Measurements from ENCODE around the gene CLDN1. TPM values are rescaled to one million over a fixed set of nuclear protein-coding genes. Genes with fewer than 3 reads are reported as not detected.

Gene CLDN1
- polyA plus RNA-seq, 1 of the 3 experiments (the other 2 are of a cell fraction) = 0.82 TPM

DNA sequence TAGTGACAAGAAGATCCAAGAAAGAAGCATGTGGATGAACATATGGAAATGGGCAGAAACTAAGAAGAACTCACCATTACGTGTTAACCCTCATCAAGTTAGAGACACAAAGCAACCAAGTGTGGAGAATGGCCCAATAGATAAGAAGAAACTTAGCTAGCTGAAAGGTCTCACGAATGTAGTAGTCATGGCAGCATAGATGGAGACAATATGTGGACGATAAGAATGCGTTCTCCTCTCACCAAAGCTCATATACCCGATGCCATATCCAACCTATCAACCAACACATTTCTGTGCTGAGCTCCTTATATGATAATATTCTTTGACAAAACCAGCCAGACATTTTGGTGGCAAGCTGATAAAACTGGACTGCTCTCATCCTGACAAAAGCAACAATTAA is 15.1 kb upstream of the CLDN1 start:
- ChIA-PET CTCF (interaction anchor here (0.7 to 3.2 kb wide), 4 partner anchors 14 to 126 kb away, joined by 3 to 19 read pairs (median 3); partner anchors contain the start of gene CLDN1), POLR2A (no interaction called here)
- no peak overlapping the region for H3K27ac ChIP-seq (ENCODE audit: low read depth in 2 of 2, low read length in 1 of 2)
- no peak overlapping the region for H3K4me3 ChIP-seq (ENCODE audit: low read depth in 2 of 2, low read length in 1 of 2)
- no peaks in the 10 kb centered on the region for H3K79me2 ChIP-seq (ENCODE audit: insufficient read depth)
- no peaks in the 10 kb centered on the region for H3K27me3 ChIP-seq (ENCODE audit: insufficient read depth)
- H3K36me3 ChIP-seq (replicated peaks in 1 of 2; ENCODE audit: control insufficient read depth in 1 of 2, insufficient read depth in 2 of 2, low read length in 1 of 2) = no peaks in the 10 kb centered on the region
- no peak for TF ChIP-seq FOXJ3 (CRISPR knock-in tag; IDR thresholded peaks at IDR 0.05)
- TF ChIP-seq, protein P1, sequence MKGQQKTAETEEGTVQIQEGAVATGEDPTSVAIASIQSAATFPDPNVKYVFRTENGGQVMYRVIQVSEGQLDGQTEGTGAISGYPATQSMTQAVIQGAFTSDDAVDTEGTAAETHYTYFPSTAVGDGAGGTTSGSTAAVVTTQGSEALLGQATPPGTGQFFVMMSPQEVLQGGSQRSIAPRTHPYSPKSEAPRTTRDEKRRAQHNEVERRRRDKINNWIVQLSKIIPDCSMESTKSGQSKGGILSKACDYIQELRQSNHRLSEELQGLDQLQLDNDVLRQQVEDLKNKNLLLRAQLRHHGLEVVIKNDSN (IDR thresholded peaks at IDR 0.05; ENCODE audit: borderline replicate concordance, low read depth) = no peak
- TF ChIP-seq, protein P2, sequence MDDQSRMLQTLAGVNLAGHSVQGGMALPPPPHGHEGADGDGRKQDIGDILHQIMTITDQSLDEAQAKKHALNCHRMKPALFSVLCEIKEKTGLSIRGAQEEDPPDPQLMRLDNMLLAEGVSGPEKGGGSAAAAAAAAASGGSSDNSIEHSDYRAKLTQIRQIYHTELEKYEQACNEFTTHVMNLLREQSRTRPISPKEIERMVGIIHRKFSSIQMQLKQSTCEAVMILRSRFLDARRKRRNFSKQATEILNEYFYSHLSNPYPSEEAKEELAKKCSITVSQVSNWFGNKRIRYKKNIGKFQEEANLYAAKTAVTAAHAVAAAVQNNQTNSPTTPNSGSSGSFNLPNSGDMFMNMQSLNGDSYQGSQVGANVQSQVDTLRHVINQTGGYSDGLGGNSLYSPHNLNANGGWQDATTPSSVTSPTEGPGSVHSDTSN (IDR thresholded peaks at IDR 0.05) = no peak
- TF ChIP-seq GABPA (IDR thresholded peaks at IDR 0.05; ENCODE audit: low read depth) = no peak
- TF ChIP-seq FOXM1 (IDR thresholded peaks at IDR 0.05; ENCODE audit: low read depth) = no peak
- no peak for TF ChIP-seq RXRA (IDR thresholded peaks at IDR 0.05; ENCODE audit: borderline replicate concordance, low read depth)
- TF ChIP-seq, protein P3, sequence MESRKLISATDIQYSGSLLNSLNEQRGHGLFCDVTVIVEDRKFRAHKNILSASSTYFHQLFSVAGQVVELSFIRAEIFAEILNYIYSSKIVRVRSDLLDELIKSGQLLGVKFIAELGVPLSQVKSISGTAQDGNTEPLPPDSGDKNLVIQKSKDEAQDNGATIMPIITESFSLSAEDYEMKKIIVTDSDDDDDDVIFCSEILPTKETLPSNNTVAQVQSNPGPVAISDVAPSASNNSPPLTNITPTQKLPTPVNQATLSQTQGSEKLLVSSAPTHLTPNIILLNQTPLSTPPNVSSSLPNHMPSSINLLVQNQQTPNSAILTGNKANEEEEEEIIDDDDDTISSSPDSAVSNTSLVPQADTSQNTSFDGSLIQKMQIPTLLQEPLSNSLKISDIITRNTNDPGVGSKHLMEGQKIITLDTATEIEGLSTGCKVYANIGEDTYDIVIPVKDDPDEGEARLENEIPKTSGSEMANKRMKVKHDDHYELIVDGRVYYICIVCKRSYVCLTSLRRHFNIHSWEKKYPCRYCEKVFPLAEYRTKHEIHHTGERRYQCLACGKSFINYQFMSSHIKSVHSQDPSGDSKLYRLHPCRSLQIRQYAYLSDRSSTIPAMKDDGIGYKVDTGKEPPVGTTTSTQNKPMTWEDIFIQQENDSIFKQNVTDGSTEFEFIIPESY (IDR thresholded peaks at IDR 0.05; ENCODE audit: borderline replicate concordance, low read depth) = no peak
- no peak for TF ChIP-seq RAD21 (IDR thresholded peaks at IDR 0.05; ENCODE audit: low read length)
- TF ChIP-seq MXI1 (IDR thresholded peaks at IDR 0.05; ENCODE audit: low read depth, low read length) = no peak
- TF ChIP-seq POLR2AphosphoS5 (IDR thresholded peaks at IDR 0.05; ENCODE audit: low read depth, low read length) = no peak
- TF ChIP-seq TCF12 (IDR thresholded peaks at IDR 0.05) = no peak
- TF ChIP-seq, protein P4, sequence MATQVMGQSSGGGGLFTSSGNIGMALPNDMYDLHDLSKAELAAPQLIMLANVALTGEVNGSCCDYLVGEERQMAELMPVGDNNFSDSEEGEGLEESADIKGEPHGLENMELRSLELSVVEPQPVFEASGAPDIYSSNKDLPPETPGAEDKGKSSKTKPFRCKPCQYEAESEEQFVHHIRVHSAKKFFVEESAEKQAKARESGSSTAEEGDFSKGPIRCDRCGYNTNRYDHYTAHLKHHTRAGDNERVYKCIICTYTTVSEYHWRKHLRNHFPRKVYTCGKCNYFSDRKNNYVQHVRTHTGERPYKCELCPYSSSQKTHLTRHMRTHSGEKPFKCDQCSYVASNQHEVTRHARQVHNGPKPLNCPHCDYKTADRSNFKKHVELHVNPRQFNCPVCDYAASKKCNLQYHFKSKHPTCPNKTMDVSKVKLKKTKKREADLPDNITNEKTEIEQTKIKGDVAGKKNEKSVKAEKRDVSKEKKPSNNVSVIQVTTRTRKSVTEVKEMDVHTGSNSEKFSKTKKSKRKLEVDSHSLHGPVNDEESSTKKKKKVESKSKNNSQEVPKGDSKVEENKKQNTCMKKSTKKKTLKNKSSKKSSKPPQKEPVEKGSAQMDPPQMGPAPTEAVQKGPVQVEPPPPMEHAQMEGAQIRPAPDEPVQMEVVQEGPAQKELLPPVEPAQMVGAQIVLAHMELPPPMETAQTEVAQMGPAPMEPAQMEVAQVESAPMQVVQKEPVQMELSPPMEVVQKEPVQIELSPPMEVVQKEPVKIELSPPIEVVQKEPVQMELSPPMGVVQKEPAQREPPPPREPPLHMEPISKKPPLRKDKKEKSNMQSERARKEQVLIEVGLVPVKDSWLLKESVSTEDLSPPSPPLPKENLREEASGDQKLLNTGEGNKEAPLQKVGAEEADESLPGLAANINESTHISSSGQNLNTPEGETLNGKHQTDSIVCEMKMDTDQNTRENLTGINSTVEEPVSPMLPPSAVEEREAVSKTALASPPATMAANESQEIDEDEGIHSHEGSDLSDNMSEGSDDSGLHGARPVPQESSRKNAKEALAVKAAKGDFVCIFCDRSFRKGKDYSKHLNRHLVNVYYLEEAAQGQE (IDR thresholded peaks at IDR 0.05; ENCODE audit: low read depth, low read length) = no peak
- H3F3A ChIP-seq (replicated peaks; ENCODE audit: insufficient read depth) = no peaks in the 10 kb centered on the region
- H3K4me2 ChIP-seq = no peak overlapping the region
- H3K9me3 ChIP-seq = no peaks in the 10 kb centered on the region
- no peak overlapping the region for H2AFZ ChIP-seq (ENCODE audit: low read depth)
- no peak for DNase-seq
- no peaks in the 10 kb centered on the region for H4K20me1 ChIP-seq (ENCODE audit: insufficient read depth)
- WGBS (ENCODE audit: low lambda C conversion rate) = 18% methylated on average over 5 of the region's 5 CpGs
- H3K9ac ChIP-seq = no peak overlapping the region
- H3K9me2 ChIP-seq = no peaks in the 10 kb centered on the region
- H3K4me1 ChIP-seq (ENCODE audit: control insufficient read depth in 1 of 2, insufficient read depth in 2 of 2, low read depth in 1 of 2, low read length in 1 of 2) = peaks cover 0 to 8% of the 10 kb centered on the region in 2 experiments; a peak in 1 of 4 replicates

Data from SK-N-SH (cell line).